Ecto neural progenitor cell (in vitro differentiated cells): Measurements from ENCODE around the gene HIVEP2.

Experiments used
- DNase-seq: peaks from one replicate; pipeline ENCODE4 v3.0.0-alpha.2; 2018; ENCODE audit warnings: low spot score

HIVEP2 gene

GRCh38 chr6:142843361-142843760 is 101.6 kb downstream of the HIVEP2 start:
- no peak for DNase-seq

- no peak for DNase-seq
These were observed 102.3 kb downstream of the HIVEP2 start for GRCh38 chr6:142842418-142843261.

GRCh38 chr6:142841915-142842314 is 103.1 kb downstream of the HIVEP2 start:
- no peak for DNase-seq

GRCh38 chr6:142839686-142840040 is 105.3 kb downstream of the HIVEP2 start:
- DNase-seq, result no peak

- no peak for DNase-seq
These were observed 105.9 kb downstream of the HIVEP2 start for GRCh38 chr6:142838821-142839685.

GRCh38 chr6:142835787-142836535 is 109.0 kb downstream of the HIVEP2 start:
- no peak for DNase-seq

- DNase-seq, result no peak
These were observed 110.1 kb downstream of the HIVEP2 start for GRCh38 chr6:142834853-142835252.

GRCh38 chr6:142833798-142834197 is 111.2 kb downstream of the HIVEP2 start:
- no peak for DNase-seq

- no peak for DNase-seq
These were observed 111.9 kb downstream of the HIVEP2 start for GRCh38 chr6:142833054-142833453.

- DNase-seq, result no peak
These were observed 114.2 kb downstream of the HIVEP2 start for GRCh38 chr6:142830807-142831206.

DNA sequence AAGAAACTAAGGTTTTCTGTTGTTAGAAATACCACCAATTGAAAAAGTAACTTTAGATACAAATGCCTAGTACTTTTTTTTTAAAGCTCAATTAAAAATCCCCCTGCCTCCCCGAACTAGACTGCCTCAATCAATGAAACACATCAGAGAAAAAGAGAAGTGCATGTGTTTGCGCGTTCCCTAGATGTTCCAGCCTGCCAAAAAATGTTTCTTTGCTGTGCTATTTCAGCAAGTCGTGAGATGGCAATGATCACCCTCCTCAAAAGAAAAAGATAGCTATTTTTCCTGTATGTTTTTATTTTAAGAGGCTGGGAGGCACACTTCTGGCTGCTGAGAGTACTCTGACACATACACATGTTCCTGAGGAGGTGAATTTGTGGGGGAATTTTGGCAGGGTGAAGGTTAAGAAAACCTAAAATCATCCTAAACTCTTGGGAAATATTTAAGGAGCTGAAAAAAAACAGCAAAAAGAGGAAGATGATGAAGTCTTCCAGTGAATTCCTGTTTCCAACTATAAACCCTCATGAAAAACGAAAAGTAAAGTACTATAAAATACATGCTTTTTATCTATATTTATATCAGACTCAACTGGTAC is 114.8 kb downstream of the HIVEP2 start:
- no peak for DNase-seq

GRCh38 chr6:142829556-142829955 is 115.4 kb downstream of the HIVEP2 start:
- no peak for DNase-seq

GRCh38 chr6:142827991-142828390 is 117.0 kb downstream of the HIVEP2 start:
- no peak for DNase-seq

- DNase-seq, result no peak
These were observed 117.6 kb downstream of the HIVEP2 start for GRCh38 chr6:142827369-142827768.

- no peak for DNase-seq
These were observed 119.2 kb downstream of the HIVEP2 start for GRCh38 chr6:142825760-142826159.

GRCh38 chr6:142824426-142824825 is 120.5 kb downstream of the HIVEP2 start:
- no peak for DNase-seq

DNA sequence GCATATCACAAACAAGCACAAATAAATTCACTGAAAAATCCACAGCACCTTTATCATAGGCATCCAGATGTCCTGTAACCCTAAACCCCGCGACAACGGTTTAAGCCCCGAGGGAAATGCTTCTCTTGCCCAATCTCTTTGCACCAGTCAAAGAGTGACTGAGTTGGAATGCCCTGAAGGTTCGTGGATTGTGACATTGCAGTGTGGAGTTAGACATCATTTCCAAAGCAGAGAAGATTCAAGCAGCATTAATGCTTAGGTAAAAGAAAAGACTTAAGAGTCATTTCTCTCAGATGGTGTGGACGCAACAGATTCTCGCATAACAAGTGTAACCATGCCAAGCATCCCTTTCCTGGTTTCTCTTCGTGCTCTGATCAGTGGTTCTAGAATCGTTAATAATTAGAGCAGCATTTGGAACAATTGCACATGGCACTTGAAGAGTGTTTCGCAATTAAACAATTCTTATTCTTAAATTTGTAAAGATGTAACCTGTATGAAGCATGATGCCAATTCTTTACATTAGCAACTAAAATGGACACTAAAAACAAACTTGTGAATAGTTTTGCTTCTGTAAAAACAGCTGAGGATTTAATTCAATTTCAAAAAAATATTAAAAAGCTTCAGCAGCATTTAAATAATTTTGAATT is 121.6 kb downstream of the HIVEP2 start:
- no peak for DNase-seq

- peak; percentile 67 for DNase-seq
These were observed 122.1 kb downstream of the HIVEP2 start for GRCh38 chr6:142822842-142823241.

DNA sequence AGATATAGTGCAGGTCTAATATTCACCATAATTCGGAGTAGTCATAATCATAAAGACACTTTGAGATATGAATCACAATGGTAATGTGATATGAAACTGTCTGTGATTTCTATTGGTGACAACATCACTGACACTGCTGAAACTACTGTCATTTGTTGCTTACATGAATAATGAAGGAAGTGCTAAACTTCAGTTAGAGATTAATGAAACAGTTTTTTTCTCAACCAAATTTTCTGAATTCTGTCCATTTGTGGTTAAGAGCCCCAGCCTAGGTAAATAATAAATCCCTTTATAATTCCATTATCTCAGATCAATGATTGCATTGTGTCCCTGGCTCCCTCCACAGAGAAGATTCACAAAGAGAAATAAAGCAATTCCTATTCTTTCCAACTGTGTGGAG is 122.6 kb downstream of the HIVEP2 start:
- DNase-seq, result no peak

- no peak for DNase-seq
These were observed 123.1 kb downstream of the HIVEP2 start for GRCh38 chr6:142821860-142822259.

DNA sequence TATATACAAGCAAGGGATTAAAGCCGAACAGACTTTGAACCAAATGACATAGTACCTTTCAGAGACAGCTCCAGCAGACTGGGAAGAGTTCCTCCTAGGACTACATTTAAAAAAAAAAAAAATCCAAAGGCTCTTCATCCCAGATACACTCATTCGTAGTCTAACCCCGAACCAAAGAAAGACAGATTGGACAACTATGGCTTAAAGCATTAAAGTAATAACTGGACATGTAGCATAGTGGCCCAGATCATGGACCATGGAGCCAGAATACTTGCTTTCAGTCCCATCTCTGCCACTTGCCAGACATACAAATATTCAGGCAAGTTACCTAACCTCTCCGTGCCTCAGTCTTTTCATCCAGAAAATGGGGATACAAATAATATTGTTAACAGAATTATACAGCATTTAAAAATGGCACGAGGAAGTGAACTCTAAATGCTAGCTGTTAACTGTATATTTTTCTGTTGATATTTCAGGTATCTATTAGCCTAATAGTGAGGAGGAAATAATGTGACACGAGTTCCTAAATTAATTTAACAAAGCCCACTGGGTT is 123.7 kb downstream of the HIVEP2 start:
- DNase-seq, result no peak
